GM19452 (cell line): ENCODE data around the gene BCL2L13.
"Not testable (repeated sequence)": the region's sequence is repeated elsewhere in the genome, so short reads cannot be mapped to it uniquely, and the experiment has no call there.

Experiments used
- ATAC-seq: cut with Tn5 transposase; IDR thresholded peaks from one replicate; pipeline ENCODE4 v1.9.1; 2021; ENCODE audit not compliant: unreplicated experiment

BCL2L13 gene

DNA sequence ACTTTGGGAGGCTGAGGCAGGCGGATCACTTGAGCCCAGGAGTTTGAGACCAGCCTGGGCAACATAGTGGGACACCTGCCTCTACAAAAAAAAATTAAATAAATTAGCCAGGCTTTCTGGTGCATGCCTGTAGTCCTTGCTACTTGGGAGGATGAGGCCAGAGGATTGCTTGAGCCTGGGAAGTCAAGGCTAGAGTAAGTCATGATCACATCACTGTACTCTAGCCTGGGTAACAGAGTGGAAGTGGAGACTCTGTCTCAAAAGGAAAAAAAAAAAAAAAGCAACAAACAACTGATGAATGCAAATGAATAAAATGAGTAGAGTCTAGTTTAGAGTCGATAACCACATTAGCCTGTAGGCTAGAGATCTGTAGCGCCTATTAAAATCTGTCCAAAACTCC, 3.9 kb upstream of the BCL2L13 start:
- no peak for ATAC-seq

DNA sequence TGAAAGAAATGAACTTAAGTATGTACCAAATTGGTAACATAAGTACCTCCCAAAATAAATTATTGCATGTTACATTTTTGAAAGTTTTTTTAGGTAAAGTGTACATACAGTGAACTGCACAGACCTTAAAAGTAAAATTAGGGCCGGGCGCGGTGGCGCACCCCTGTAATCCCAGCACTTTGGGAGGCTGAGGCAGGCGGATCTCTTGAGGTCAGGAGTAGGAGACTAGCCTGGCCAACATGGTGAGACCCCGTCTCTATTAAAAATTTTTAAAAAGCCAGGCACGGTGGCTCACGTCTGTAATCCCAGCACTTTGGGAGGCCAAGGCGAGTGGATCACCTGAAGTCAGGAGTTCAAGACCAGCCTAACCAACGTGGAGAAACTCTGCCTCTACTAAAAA, 1.7 kb upstream of the BCL2L13 start:
- not testable (repeated sequence) for ATAC-seq

DNA sequence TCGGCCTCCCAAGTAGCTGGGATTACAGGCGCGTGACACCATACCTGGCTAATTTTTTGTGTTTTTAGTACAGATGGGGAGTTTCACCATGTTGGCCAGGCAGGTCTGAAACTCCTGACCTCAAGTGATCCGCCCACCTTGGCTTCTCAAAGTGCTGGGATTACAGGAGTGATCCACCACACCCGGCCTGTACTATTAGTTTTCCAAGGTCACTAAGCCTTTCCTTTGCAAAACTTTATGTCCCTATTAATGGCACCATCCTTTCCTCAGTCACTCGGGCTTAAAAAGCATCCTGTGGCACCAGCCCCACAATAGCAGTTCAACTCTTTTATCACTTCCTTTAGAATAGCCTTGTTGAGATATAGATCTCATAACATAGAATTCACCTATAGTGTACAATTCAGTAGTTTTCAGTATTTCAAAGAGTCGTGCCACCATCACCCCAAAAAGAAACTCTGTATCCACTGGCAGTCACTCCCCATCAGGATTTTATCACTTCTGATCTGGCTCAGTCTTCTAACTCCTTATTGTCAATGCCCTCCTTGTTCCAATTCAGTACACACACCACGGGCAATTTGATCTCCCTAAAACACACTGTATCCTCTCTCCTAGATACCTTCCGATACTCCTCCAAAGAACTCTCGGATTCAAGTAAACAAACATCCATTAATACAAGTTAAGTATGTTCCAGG, 921 bp upstream of the BCL2L13 start:
- ATAC-seq = peak; percentile 4

DNA sequence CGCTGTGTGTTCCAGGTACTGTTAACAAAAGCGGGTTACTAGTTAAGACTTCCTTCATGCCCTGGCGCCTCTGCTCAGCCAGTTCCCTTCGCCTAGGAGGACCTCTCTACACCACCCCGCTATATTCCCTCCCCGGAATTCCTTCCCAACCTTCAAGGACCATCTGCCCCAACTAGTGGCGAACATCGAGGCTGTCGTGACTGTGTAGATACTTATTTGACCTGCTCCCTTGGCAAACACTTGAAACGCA, 450 bp upstream of the BCL2L13 start:
- peak; percentile 10 for ATAC-seq

DNA sequence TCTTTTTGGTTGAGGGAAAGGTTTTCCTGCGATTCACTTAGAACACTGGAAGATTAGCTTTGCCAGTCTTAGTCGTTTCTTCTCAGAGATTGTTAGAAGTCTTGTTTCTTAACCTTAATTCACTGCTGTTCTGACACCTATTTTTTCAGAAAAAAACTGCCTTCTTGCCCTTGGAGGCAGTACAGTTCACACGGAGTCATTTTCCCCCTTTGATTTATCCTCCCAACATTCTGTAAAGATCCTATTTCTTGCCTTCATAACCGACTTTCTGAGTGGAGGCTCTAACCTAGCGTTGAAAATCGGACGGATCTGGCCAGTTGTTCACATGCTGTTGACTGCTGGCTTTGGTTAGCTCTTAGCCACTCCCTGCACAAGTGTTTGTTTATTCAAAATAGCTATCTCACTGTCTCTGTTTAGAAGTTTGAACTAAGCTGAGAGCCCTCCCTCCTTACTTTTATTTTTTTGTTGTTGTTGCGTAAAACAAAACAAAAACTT, 737 bp downstream of the BCL2L13 start:
- no peak for ATAC-seq

DNA sequence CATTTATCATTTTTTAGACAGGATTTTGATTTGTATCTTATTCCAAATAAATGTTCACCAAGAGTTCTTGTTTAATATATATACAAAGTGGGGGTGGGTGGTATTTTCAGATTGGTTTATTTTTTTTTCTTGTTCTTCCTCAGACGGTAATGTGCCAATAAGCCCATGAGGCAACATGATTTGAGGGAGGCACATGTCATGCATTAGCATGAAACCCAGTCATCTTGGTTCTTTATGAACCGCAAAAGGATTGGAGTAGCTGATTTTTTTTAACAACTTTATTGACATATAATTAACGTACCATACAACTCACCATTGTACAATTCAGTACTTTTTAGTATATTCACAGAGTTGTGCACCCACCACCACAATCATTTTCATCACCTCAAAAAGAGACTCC, 2.7 kb downstream of the BCL2L13 start:
- ATAC-seq = no peak

DNA sequence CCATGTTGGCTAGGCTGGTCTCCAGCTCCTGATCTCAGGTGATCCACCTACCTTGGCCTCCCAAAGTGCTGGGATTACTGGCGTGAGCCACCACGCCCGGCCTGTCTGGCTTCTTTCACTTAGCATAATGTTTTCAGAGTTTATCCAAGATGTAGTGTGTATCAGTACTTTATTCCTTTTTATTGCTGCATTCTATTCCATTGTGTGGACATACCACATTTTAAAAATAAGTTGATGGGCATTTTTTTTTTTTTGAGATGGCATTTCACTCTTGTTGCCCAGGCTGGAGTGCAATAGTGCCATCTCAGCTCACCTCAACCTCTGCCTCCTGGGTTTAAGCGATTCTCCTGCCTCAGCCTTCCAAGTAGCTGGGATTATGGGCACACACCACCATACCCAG, 3.8 kb downstream of the BCL2L13 start:
- not testable (repeated sequence) for ATAC-seq

DNA sequence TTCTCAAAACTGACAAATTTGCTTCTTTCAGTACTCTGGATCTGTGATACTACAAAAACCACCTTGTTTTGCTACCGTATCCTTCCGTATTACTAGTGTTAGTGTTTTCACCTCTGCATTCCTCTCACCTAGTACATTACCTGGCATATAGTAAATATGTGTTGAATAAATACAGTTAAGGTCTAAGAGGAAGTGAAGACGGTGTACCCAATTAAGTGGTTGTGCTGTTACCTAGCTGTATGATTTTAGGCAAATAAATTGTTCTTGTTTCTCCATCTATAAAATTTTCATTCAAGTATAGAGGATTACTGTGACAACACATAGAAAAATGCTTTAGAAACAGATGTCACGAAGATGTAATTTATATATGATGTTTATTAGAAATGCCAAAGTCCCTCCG, 8.9 kb downstream of the BCL2L13 start:
- no peak for ATAC-seq

DNA sequence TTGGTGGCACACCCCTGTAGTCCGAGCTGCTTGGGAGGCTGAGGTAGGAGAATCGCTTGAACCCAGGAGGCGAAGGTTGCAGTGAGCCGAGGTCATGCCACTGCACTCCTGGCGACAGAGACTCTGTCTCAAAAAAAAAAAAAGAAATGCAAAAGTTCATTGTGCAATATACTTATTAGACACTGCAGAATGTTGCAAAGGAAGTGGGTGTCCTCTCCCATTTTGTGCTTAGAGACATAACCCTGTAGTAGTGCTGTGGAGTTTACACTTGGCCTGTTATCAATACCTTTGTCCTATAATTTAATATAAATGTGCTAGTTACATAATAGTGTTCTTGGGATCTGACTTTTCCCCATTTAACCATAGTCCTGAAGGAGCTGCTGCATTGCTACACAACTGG, 9.4 kb downstream of the BCL2L13 start:
- ATAC-seq = no peak

DNA sequence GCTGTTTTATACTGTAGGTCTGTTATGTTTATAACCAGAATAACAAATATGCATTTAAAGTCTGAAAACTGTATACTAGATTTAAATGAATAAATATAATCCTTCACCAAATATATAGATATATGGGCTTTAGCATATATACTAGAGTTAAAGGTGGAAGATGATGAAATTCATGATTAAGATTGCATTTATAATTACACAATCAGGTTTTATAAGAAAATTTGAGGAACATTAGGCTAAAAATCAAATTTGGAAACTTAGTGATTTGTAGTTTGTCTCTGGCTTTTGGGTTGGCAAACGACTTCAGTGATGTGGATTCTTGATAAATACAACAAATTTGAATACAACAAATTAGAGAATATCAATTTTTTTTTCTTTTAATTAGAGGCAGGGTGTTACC, 10.0 kb downstream of the BCL2L13 start:
- ATAC-seq = no peak

DNA sequence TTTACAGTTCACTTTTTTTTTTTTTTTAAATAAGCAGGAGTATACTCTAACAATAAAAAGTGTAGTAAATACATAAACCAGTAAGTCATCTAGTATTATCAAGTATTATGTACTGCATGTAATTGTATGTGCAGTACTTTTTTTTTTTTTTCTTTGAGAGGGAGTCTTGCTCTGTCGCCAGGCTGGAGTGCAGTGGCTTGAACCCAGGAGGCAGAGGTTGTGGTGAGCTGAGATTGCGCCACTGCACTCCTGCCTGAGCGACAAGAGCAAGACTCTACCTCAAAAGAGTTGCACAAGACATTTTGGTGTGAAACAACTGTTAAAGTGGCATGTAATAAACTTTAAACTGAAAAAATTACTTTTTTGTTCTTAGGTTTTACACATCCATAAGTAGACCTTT, 16.7 kb downstream of the BCL2L13 start:
- ATAC-seq = no peak

DNA sequence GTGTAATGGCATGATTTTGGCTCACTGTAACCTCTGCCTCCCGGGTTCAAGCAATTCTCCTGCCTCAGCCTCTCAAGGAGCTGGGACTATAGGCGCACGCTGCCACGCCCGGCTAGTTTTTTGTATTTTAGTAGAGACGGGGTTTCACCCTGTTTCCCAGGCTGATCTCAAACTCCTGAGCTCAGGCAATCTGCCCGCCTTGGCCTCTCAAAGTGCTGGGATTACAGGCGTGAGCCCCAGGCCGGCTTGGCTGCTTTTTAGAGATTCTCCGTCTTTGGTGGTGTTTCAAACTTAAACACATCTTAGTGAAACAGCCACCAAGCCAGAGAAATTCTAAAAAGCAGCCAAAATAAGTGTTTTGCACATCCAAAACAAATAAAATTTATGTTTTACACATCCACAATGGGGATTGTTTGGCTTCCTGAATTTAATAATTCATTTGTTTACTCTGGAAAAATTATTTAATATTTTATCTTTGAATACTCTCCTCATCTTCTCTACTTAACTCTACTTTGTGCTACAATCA, 18.4 kb downstream of the BCL2L13 start:
- ATAC-seq = no peak

DNA sequence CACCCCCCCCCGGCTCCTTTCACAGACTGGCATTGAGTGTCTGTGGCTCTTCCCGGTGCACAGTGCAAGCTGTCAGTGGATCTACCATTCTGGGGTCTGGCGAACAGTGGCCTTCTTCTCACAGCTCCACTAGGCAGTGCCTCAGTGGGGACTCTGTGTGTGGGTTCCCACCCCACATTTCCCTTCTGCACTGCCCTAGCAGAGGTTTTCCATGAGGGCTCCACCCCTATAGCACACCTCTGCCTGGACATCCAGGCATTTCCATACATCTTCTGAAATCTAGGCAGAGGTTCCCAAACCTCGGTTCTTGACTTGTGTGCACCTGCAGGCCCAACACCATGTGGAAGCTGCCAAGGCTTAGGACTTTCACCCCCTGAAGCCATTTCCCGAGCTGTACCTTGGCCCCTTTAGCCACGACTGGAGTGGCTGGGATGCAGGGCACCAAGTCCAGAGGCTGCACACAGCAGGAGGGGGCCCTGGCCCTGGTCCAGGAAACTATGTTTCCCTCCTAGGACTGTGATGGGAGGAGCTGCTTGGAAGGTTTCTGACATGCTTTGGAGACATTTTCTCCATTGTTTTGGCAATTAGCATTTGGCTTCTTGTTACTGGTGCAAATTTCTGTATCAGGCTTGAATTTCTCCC, 26.0 kb downstream of the BCL2L13 start:
- no peak for ATAC-seq

DNA sequence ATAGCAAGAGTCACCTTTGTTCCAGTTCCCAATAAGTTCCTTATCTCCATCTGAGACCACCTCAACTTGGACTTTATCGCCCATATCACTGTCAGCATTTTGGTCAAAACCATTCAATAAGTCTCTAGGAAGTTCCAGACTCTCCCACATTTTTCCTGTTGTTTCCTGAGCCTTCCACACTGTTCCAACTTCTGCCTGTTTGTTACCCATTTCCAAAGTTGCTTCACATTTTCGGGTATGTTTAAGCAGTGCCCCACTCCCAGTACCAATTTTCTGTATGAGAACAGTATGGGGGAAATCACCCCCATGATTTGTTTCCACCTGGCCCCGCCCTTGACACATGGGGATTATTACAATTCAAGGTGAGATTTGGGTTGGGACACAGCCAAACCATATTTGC, 26.7 kb downstream of the BCL2L13 start:
- ATAC-seq = no peak

DNA sequence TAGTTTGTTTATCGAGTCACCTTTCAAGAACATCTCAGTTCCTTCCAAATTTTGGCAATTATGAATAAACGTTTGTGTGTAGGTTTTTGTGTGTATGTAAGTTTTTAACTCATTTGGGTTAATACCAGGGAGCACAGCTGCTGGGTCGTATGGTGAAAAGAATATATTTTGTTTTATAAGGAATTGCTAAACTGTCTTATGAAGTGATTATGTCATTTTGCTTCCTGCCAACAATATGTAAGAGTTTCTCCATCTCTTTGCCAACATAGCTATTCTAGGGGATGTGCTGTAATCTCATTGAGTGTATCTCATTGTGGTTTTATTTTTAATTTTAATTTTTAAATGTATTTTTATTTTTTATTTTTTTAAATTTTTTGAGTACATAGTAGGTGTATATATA, 27.3 kb downstream of the BCL2L13 start:
- no peak for ATAC-seq

DNA sequence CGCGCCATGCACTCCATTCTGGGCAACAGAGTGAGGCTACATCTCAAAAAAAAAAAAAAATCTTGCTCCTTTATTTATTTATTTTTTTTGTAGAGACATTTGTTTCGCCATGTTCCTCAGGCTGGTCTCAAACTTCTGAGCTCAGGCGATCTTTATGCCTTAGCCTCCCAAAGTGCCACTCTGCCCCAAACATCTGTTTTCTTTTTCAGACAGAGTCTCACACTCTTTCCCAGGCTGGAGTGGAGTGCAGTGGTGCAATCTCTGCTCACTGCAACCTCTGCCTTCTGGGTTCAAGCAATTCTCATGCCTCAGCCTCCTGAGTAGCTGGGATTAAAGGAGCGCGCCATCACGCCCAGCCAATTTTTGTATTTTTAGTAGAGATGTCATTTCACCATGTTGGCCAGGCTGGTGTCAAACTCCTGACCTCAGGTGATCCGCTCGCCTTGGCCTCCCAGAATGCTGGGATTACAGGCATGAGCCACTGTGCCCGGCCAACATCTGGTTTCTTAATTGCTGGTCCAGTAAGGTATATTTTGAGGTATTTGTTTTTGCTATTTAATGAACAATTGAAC, 33.0 kb downstream of the BCL2L13 start:
- not testable (repeated sequence) for ATAC-seq

DNA sequence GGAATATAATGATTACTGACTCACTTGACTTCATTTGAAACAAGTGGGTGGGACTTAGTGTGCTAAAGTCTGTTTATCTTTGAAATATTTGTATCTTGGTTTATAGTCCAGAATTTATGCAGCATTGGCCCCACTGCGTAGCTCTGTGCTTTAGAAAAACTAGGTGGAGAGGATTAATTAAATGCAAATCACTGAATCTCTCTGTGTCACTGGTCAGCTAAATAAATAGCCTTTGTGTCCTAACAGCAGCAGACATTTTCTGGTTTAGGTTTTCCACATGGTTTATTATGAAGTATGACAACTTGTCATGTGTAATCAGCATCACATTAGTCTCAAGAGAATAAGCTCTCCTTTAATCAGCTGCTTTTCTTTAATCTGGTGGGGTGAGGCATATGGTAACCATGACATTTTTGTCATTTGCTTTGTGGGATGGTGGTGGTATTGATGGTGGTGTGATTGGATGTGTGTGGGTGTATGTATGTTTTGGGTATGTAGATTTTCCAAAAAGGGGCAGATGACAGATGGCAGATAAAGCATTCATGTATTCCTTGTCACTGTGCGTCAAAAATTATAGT, 33.9 kb downstream of the BCL2L13 start:
- ATAC-seq = no peak

DNA sequence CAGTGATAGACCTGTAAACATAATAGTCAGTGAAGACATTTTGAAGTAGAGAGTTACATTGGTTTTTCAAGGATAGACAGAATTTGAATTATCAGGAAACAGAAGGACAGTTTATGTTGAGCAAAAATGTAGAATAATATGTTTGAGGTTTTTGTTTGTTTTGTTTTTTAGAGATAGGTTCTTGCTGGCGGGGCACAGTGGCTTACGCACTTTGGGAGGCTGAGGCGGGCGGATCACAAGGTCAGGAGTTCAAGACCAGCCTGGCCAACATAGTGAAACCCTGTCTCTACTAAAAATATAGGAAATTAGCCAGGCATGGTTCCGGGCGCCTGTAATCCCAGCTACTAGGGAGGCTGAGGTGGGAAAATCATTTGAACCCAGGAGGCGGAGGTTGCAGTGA, 35.6 kb downstream of the BCL2L13 start:
- ATAC-seq = no peak

DNA sequence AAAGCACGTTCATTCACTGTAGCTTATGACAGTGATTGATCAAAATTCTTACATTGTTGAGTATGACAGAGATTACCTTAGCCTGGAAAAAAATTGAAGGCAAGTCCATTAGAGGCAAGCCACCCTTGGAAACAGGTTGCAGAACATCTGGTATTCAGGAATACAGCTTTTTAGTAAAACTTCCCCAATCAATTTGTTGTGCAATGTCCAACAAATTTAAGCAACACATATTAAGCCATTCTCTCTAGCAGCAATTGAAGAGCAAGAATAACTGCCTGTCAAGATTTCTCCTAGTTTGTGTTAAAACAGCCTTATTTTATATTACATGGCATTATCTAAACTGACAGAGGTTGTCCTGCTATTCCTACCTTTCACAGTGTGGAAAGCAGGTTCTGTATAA, 37.0 kb downstream of the BCL2L13 start:
- no peak for ATAC-seq

DNA sequence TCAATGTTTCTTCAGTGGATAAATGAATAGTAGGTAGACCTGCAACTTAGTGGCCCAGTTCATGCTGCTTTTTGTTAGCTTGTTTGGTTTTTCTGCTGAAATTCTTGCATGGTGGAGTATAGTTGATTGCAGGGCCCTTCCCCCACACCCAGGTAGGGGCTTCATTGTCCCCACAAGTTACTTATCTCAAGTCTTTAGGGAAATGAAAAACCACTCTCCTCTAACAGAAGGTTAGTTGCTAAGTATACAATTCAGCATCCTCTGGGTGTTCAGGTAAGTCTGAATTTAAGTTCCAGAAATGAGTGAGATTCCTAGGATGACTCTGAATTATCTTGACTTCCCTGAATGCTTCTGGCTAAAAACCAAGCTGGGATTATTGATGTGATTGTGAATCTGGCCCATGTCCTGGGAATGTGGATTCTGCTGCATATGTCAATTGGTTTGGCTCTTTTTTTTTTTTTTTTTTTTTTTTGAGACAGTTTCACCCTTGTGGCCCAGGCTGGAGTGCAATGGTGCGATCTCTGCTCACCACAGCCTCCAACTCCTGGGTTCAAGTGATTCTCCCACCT, 40.3 kb downstream of the BCL2L13 start:
- no peak for ATAC-seq

DNA sequence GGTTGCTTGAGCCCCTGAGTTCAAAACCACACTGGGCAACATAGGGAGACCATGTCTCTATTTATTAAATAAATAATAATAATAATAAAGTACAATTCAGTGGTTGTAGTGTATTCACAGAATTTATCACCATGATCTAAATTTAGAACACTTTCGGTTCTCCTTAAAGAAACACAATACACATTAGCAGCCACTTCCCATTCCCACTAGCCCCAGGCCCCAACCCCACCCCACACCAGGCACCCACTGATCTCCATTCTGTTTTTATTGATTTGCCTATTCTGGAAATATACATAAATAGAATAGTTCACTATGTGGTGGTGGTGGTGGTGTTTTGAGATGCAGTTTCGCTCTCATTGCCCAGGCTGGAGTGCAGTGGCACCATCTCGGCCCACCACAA, 45.7 kb downstream of the BCL2L13 start:
- no peak for ATAC-seq

DNA sequence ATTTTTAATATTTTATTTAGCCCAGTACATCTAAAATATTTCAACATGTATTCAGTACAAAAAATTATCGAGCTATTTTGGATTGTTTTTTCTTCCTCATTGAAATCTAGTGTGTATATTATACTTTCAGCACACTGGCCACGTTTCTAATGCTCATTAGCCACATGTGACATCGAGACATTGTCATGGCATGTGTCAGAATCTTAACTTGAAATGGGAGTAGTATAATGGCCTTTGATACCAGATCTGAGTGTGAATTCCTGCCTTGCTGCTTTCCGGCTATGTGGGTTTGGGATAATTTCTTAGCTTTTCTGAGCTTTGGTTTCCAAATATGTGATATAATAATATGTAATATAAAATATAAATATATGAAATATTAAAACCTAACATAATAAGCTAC, 54.3 kb downstream of the BCL2L13 start:
- no peak for ATAC-seq
